SK-N-SH (cell line): ENCODE results near the gene TDRD10. TPM values are rescaled to one million over a fixed set of nuclear protein-coding genes. Genes with fewer than 3 reads are reported as not detected.

ENCODE experiments used
- CTCF ChIA-PET: fragments of 300-600, 350-600 bp; formaldehyde crosslinking; extraction: SDS; loops from one replicate; lab custom pipeline; 2021; lab: Yijun Ruan, JAX
- POLR2A ChIA-PET: fragments of 350-600 bp; sonication (Branson Sonifier 250); formaldehyde crosslinking; extraction: SDS; loops from one replicate; lab custom pipeline; 2020; ENCODE audit warnings: antibody characterized with exemption, inconsistent platforms; lab: Yijun Ruan, JAX
- DNase-seq: peaks from one replicate; pipeline ENCODE4 v3.0.0; 2012
- H2AFZ ChIP-seq: fragments of 200-600 bp; sonication (generic); 2 replicates; pipeline ENCODE4 v1.8.1; 2016; ENCODE audit warnings: antibody characterized with exemption, mild to moderate bottlenecking, low read depth
- H3F3A ChIP-seq: fragments of 200-600 bp; sonication (generic); replicated peaks from 2 replicates; pipeline ENCODE3; 2016; ENCODE audit warnings: antibody characterized with exemption, mild to moderate bottlenecking; ENCODE audit not compliant: insufficient read depth
- H3K27ac ChIP-seq, 2 experiments: fragments of 200-500 bp in 1 of 2; fragments of 200-600 bp in 1 of 2; sonication (Bioruptor generic) in 1 of 2; sonication (generic), shearing (Covaris generic) in 1 of 2; 2 replicates each; pipeline versions ENCODE4 v1.5.1 to v1.6.1; 2014 to 2016; ENCODE audit warnings: low read depth in 2 of 2, inconsistent platforms in 1 of 2, low read length in 1 of 2, mild to moderate bottlenecking in 1 of 2, mixed read lengths in 1 of 2
- H3K27me3 ChIP-seq: fragments of 200-600 bp; sonication (generic), shearing (Covaris generic); 2 replicates; pipeline ENCODE4 v1.6.1; 2016; ENCODE audit warnings: mixed run types; ENCODE audit not compliant: insufficient read depth
- H3K36me3 ChIP-seq, 2 experiments: fragments of 200-500 bp in 1 of 2; fragments of 200-600 bp in 1 of 2; sonication (Bioruptor generic) in 1 of 2; sonication (generic) in 1 of 2; replicated peaks in 1 of 2; 2 replicates each; pipeline versions ENCODE3 to v1.5.1; 2014 to 2016; ENCODE audit warnings: low read length in 1 of 2, mild to moderate bottlenecking in 1 of 2; ENCODE audit not compliant: insufficient read depth in 2 of 2, control insufficient read depth in 1 of 2
- H3K4me1 ChIP-seq, 2 experiments: fragments of 200-500 bp in 1 of 2; fragments of 200-600 bp in 1 of 2; sonication (Bioruptor generic) in 1 of 2; sonication (generic), shearing (Covaris generic) in 1 of 2; 2 replicates each; pipeline versions ENCODE4 v1.5.1 to v1.6.1; 2014 to 2016; ENCODE audit warnings: low read depth in 1 of 2, low read length in 1 of 2, mixed run types in 1 of 2; ENCODE audit not compliant: insufficient read depth in 2 of 2, control insufficient read depth in 1 of 2
- H3K4me2 ChIP-seq: fragments of 200-600 bp; sonication (generic), shearing (Covaris generic); 2 replicates; pipeline ENCODE4 v1.6.1; 2017; ENCODE audit warnings: mixed run types
- H3K4me3 ChIP-seq, 2 experiments: fragments of 200-500 bp in 1 of 2; fragments of 200-600 bp in 1 of 2; sonication (Bioruptor generic) in 1 of 2; sonication (generic), shearing (Covaris generic) in 1 of 2; 2 replicates each; pipeline versions ENCODE4 v1.5.1 to v1.8.1; 2014 to 2016; ENCODE audit warnings: low read depth in 2 of 2, inconsistent platforms in 1 of 2, low read length in 1 of 2, mild to moderate bottlenecking in 1 of 2, mixed read lengths in 1 of 2, moderate library complexity in 1 of 2
- H3K79me2 ChIP-seq: fragments of 200-600 bp; sonication (generic); 2 replicates; pipeline ENCODE4 v1.8.1; 2017; ENCODE audit warnings: mild to moderate bottlenecking; ENCODE audit not compliant: insufficient read depth
- H3K9ac ChIP-seq: fragments of 200-600 bp; sonication (generic); 2 replicates; pipeline ENCODE4 v1.6.1; 2017; ENCODE audit warnings: mixed run types
- H3K9me2 ChIP-seq: fragments of 200-600 bp; sonication (generic); 2 replicates; pipeline ENCODE4 v1.6.1; 2017; ENCODE audit warnings: mixed run types
- H3K9me3 ChIP-seq: fragments of 200-600 bp; sonication (generic); 2 replicates; pipeline ENCODE4 v1.6.1; 2017; ENCODE audit warnings: mixed run types, mild to moderate bottlenecking, moderate library complexity
- H4K20me1 ChIP-seq: fragments of 200-600 bp; sonication (generic); 2 replicates; pipeline ENCODE4 v1.6.1; 2017; ENCODE audit warnings: mild to moderate bottlenecking, mixed run types; ENCODE audit not compliant: insufficient read depth
- ELF1 ChIP-seq: IDR thresholded peaks from 2 replicates; pipeline ENCODE4 v1.4.0; 2012
- EP300 ChIP-seq, 2 experiments: IDR thresholded peaks; 2 replicates each; pipeline versions ENCODE4 v1.4.0 to v1.6.1; 2012; ENCODE audit warnings: borderline replicate concordance in 1 of 2, low read depth in 1 of 2, low read length in 1 of 2
- FOSL2 ChIP-seq: IDR thresholded peaks from 2 replicates; pipeline ENCODE4 v1.4.0; 2012; ENCODE audit warnings: low read depth, mild to moderate bottlenecking, moderate library complexity, borderline replicate concordance
- FOXJ3 ChIP-seq: sonication (generic); formaldehyde crosslinking; IDR thresholded peaks from 2 replicates; pipeline ENCODE4 v1.5.1; 2020; ENCODE audit warnings: mild to moderate bottlenecking, missing genetic modification reagents
- GATA2 ChIP-seq: sonication (generic); formaldehyde crosslinking; IDR thresholded peaks from 2 replicates; pipeline ENCODE4 v1.5.0; 2020; ENCODE audit warnings: mild to moderate bottlenecking, missing genetic modification reagents
- MXI1 ChIP-seq: IDR thresholded peaks from 2 replicates; pipeline ENCODE4 v1.6.1; 2012; ENCODE audit warnings: mild to moderate bottlenecking, low read depth, low read length, improper control_type of control experiment
- RCOR1 ChIP-seq: fragments of 150-350 bp; IDR thresholded peaks from 2 replicates; pipeline ENCODE4 v1.6.1; 2017; ENCODE audit warnings: antibody characterized with exemption, low read length
- TCF12 ChIP-seq: IDR thresholded peaks from 2 replicates; pipeline ENCODE4 v1.4.0; 2012
- TEAD4 ChIP-seq: IDR thresholded peaks from 2 replicates; pipeline ENCODE4 v1.4.0; 2012; ENCODE audit warnings: mild to moderate bottlenecking, borderline replicate concordance; ENCODE audit not compliant: insufficient read depth
- YY1 ChIP-seq: IDR thresholded peaks from 2 replicates; pipeline ENCODE4 v1.4.0; 2012; ENCODE audit warnings: low read depth, mild to moderate bottlenecking
- WGBS: methylation state at CpG from one replicate; pipeline ENCODE4 v1.1.6; 2017; ENCODE audit warnings: low lambda C conversion rate; 5-methylcytosine and 5-hydroxymethylcytosine counted together
- polyA plus RNA-seq, 3 experiments: library from polyadenylated mRNA; depleted of rRNA; stranded (reverse); fragments of >200 nt; gene quantifications; 2 replicates each; pipeline ENCODE4 v1.2.3, GENCODE V29; 2012
- TF ChIP-seq, protein P1 (sequence below): IDR thresholded peaks from 2 replicates; pipeline ENCODE4 v1.6.1; 2012; ENCODE audit warnings: mild to moderate bottlenecking, low read depth, low read length, moderate library complexity
- TF ChIP-seq, protein P2 (sequence below): fragments of 150-350 bp; IDR thresholded peaks from 2 replicates; pipeline ENCODE4 v1.6.1; 2017; ENCODE audit warnings: antibody characterized with exemption, low read length, low read depth, borderline replicate concordance
- TF ChIP-seq, protein P3 (sequence below): fragments of 200-600 bp; sonication (generic); IDR thresholded peaks from 2 replicates; pipeline ENCODE4 v1.6.1; 2017; ENCODE audit warnings: antibody characterized with exemption, mild to moderate bottlenecking, moderate library complexity
- TF ChIP-seq, protein P4 (sequence below): IDR thresholded peaks from 2 replicates; pipeline ENCODE4 v1.4.0; 2012; ENCODE audit warnings: low read depth, borderline replicate concordance

TDRD10 gene
- polyA plus RNA-seq, 1 of the 3 experiments (the other 2 are of a cell fraction): not detected

GRCh38 chr1:154559466-154560044 lies 57.5 kb downstream of the TDRD10 start (continued):
- TF ChIP-seq MXI1: no peak
- TF ChIP-seq, protein P1, sequence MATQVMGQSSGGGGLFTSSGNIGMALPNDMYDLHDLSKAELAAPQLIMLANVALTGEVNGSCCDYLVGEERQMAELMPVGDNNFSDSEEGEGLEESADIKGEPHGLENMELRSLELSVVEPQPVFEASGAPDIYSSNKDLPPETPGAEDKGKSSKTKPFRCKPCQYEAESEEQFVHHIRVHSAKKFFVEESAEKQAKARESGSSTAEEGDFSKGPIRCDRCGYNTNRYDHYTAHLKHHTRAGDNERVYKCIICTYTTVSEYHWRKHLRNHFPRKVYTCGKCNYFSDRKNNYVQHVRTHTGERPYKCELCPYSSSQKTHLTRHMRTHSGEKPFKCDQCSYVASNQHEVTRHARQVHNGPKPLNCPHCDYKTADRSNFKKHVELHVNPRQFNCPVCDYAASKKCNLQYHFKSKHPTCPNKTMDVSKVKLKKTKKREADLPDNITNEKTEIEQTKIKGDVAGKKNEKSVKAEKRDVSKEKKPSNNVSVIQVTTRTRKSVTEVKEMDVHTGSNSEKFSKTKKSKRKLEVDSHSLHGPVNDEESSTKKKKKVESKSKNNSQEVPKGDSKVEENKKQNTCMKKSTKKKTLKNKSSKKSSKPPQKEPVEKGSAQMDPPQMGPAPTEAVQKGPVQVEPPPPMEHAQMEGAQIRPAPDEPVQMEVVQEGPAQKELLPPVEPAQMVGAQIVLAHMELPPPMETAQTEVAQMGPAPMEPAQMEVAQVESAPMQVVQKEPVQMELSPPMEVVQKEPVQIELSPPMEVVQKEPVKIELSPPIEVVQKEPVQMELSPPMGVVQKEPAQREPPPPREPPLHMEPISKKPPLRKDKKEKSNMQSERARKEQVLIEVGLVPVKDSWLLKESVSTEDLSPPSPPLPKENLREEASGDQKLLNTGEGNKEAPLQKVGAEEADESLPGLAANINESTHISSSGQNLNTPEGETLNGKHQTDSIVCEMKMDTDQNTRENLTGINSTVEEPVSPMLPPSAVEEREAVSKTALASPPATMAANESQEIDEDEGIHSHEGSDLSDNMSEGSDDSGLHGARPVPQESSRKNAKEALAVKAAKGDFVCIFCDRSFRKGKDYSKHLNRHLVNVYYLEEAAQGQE: 0 out of 2 replicates have a peak, but pooled peaks have one; percentile 34
- no peak for TF ChIP-seq FOXJ3
- no peak for TF ChIP-seq GATA2 (CRISPR knock-in tag)
- TF ChIP-seq EP300 (IDR thresholded peaks at IDR 0.05; ENCODE audit: borderline replicate concordance in 1 of 2, low read depth in 1 of 2, low read length in 1 of 2): peak in 1 of 2 experiments; percentile 25; a peak in 1 of 4 replicates
- no peak for TF ChIP-seq TEAD4

GRCh38 chr1:154565876-154566275 lies 63.9 kb downstream of the TDRD10 start:
- CTCF ChIA-PET: interaction anchor here (1.3 to 3.3 kb wide), 4 partner anchors 12 to 378 kb away, joined by 3 to 11 read pairs (median 6); no protein-coding TSS in a partner anchor
- 72% methylated on average over 6 of the region's 6 CpGs for WGBS

More at GRCh38 chr1:154565876-154566275, 63.9 kb downstream of the TDRD10 start:
- H3K9ac ChIP-seq: no peak overlapping the region
- H3K79me2 ChIP-seq: no peaks in the 10 kb centered on the region
- H3K9me3 ChIP-seq: no peaks in the 10 kb centered on the region
- no peaks in the 10 kb centered on the region; the same call in 1 of the 2 replicates for H3K27me3 ChIP-seq
- H3K27ac ChIP-seq: no peak overlapping the region
- no peaks in the 10 kb centered on the region for H3F3A ChIP-seq
- H3K4me1 ChIP-seq: peaks cover 0 to 18% of the 10 kb centered on the region in 2 experiments; a peak in 1 of 4 replicates
- TF ChIP-seq, protein P2, sequence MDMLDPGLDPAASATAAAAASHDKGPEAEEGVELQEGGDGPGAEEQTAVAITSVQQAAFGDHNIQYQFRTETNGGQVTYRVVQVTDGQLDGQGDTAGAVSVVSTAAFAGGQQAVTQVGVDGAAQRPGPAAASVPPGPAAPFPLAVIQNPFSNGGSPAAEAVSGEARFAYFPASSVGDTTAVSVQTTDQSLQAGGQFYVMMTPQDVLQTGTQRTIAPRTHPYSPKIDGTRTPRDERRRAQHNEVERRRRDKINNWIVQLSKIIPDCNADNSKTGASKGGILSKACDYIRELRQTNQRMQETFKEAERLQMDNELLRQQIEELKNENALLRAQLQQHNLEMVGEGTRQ: no peak
- TF ChIP-seq, protein P3, sequence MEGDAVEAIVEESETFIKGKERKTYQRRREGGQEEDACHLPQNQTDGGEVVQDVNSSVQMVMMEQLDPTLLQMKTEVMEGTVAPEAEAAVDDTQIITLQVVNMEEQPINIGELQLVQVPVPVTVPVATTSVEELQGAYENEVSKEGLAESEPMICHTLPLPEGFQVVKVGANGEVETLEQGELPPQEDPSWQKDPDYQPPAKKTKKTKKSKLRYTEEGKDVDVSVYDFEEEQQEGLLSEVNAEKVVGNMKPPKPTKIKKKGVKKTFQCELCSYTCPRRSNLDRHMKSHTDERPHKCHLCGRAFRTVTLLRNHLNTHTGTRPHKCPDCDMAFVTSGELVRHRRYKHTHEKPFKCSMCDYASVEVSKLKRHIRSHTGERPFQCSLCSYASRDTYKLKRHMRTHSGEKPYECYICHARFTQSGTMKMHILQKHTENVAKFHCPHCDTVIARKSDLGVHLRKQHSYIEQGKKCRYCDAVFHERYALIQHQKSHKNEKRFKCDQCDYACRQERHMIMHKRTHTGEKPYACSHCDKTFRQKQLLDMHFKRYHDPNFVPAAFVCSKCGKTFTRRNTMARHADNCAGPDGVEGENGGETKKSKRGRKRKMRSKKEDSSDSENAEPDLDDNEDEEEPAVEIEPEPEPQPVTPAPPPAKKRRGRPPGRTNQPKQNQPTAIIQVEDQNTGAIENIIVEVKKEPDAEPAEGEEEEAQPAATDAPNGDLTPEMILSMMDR: no peak
- TF ChIP-seq YY1: no peak
- TF ChIP-seq FOSL2: no peak
- no peak for TF ChIP-seq TCF12
- no peak for TF ChIP-seq EP300 (IDR thresholded peaks at IDR 0.05; ENCODE audit: borderline replicate concordance in 1 of 2, low read depth in 1 of 2, low read length in 1 of 2)
- no peak for TF ChIP-seq ELF1
- TF ChIP-seq RCOR1: no peak
- TF ChIP-seq, protein P4, sequence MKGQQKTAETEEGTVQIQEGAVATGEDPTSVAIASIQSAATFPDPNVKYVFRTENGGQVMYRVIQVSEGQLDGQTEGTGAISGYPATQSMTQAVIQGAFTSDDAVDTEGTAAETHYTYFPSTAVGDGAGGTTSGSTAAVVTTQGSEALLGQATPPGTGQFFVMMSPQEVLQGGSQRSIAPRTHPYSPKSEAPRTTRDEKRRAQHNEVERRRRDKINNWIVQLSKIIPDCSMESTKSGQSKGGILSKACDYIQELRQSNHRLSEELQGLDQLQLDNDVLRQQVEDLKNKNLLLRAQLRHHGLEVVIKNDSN: no peak
- no peaks in the 10 kb centered on the region for H4K20me1 ChIP-seq
- H3K36me3 ChIP-seq: no peaks in the 10 kb centered on the region
- DNase-seq: no peak
- H2AFZ ChIP-seq: no peak overlapping the region
- no peaks in the 10 kb centered on the region for H3K9me2 ChIP-seq
- no peak overlapping the region for H3K4me3 ChIP-seq
- POLR2A ChIA-PET: no interaction called here
- no peak overlapping the region for H3K4me2 ChIP-seq
